Tibial nerve (tissue), 4 donors: ENCODE data around the gene ASMTL. TPM values are rescaled to one million over a fixed set of nuclear protein-coding genes. Genes with fewer than 3 reads are reported as not detected.

Experiments used
- DNase-seq, 2 donors: peaks; one replicate each; pipeline ENCODE4 v3.0.0-alpha.2; 2019; ENCODE audit warnings: low spot score in 2 of 2
- H3K27ac ChIP-seq, 4 donors: fragments of 200-600 bp; sonication (generic) in 3 of 4; one replicate each; pipeline ENCODE4 v1.5.1; 2017 to 2019; ENCODE audit warnings: mild to moderate bottlenecking in 1 of 4
- H3K27me3 ChIP-seq, 2 donors: fragments of 200-600 bp; sonication (generic) in 1 of 2; one replicate each; pipeline versions ENCODE4 v1.5.1 to v1.6.0; 2017 to 2019
- H3K36me3 ChIP-seq, 3 donors: fragments of 200-600 bp; sonication (generic); one replicate each; pipeline ENCODE4 v1.5.1; 2018 to 2019
- H3K4me1 ChIP-seq, 4 donors: fragments of 200-600 bp; sonication (generic) in 3 of 4; one replicate each; pipeline ENCODE4 v1.5.1; 2017 to 2019
- H3K4me3 ChIP-seq, 4 donors: fragments of 200-600 bp; sonication (generic) in 3 of 4; one replicate each; pipeline ENCODE4 v1.5.1; 2017 to 2019; ENCODE audit warnings: mild to moderate bottlenecking in 1 of 4, moderate library complexity in 1 of 4
- H3K9me3 ChIP-seq, 4 donors: fragments of 200-600 bp; sonication (generic) in 3 of 4; one replicate each; pipeline ENCODE4 v1.5.1; 2017 to 2019
- EP300 ChIP-seq, 2 donors: sonication (generic); formaldehyde crosslinking; IDR thresholded peaks; one replicate each; pipeline ENCODE4 v1.6.1; 2017; ENCODE audit warnings: antibody characterized with exemption in 2 of 2, mild to moderate bottlenecking in 1 of 2
- POLR2A ChIP-seq, 2 donors: fragments of 450-650 bp; IDR thresholded peaks; one replicate each; pipeline ENCODE4 v1.6.1; 2017; ENCODE audit warnings: antibody characterized with exemption in 2 of 2, mild to moderate bottlenecking in 2 of 2, moderate library complexity in 2 of 2
- WGBS, 2 donors: methylation state at CpG; one replicate each; pipeline ENCODE4 v1.1.5; 2018; 5-methylcytosine and 5-hydroxymethylcytosine counted together
- total RNA-seq, 4 donors: library from RNA; depleted of rRNA; stranded (reverse); fragments of >200 nt; gene quantifications; one replicate each; pipeline ENCODE4 v1.1.0, GENCODE V29; 2016
- TF ChIP-seq, protein P1 (sequence below), 5 experiments: fragments of 200-600 bp in 3 of 5; fragments of 450-650 bp in 2 of 5; sonication (generic) in 3 of 5; IDR thresholded peaks; one replicate each; pipeline ENCODE4 v1.5.1; 2016 to 2019; ENCODE audit warnings: antibody characterized with exemption in 5 of 5, mild to moderate bottlenecking in 3 of 5, moderate library complexity in 2 of 5

ASMTL gene
- total RNA-seq, 4 donors from 2014 or later = 25.1 to 47.2 (median 43.3) TPM

DNA sequence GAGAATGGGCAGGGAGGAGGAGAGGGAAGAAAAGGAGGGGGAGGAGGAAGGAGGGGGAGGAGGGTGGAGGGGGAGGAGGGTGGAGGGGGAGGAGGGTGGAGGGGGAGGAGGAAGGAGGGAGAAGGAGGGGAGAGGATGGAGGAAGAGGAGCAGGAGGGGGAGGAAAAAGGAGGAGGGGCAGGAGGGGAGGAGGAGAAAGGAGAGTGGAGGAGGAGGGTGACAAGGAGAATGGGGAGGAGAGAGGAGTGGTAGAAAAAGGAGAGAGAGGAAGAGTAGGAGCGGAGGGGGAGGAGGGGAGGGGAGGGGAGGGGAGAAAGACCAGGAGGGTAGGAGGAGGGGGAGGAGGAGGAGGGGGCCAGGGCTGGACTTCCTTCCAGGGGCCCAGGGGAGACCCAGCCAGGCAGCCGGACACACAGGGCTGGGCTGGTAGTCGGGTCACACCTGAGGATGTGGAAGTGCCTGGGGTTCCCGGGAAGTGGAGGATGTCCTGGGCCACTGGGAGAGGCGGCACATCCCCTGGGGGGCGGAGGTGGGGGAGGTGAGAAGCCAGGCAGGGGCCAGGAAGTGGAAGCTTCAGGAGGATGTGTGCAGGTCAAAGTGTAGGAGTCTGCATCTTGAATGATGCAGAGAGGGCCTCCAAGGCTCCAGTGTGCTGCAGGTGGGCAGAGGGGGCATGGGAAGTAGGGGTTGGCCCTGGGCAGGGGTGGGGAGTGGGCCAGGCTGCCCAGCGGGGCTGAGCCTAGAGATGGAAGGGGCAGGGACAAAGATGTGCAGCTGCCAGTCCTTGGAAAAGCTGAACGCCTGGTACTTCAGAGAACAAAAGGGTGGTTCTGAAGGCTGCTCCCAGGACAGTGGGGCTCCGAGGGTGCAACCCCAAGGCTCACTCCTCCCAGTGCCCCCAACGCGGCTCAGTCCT, 97.3 kb downstream of the ASMTL start:
- H3K27me3 ChIP-seq = no peaks in the 10 kb centered on the region
- WGBS, 2 donors = 23 to 25% methylated on average over 11 of the region's 11 CpGs
- H3K36me3 ChIP-seq = peaks cover 3 to 58% (median 7%) of the 10 kb centered on the region in 3 donors
- peaks cover 0 to 12% (median 0%) of the 10 kb centered on the region in 4 donors for H3K4me1 ChIP-seq
- no peak overlapping the region for H3K4me3 ChIP-seq
- peak overlapping the region in 3 of 4 donors; percentile 11 to 48 (median 46) for H3K27ac ChIP-seq
- no peak for DNase-seq
- peaks cover 0 to 17% (median 4%) of the 10 kb centered on the region in 4 donors for H3K9me3 ChIP-seq
- TF ChIP-seq EP300 (IDR thresholded peaks at IDR 0.05) = no peak
- TF ChIP-seq, protein P1, sequence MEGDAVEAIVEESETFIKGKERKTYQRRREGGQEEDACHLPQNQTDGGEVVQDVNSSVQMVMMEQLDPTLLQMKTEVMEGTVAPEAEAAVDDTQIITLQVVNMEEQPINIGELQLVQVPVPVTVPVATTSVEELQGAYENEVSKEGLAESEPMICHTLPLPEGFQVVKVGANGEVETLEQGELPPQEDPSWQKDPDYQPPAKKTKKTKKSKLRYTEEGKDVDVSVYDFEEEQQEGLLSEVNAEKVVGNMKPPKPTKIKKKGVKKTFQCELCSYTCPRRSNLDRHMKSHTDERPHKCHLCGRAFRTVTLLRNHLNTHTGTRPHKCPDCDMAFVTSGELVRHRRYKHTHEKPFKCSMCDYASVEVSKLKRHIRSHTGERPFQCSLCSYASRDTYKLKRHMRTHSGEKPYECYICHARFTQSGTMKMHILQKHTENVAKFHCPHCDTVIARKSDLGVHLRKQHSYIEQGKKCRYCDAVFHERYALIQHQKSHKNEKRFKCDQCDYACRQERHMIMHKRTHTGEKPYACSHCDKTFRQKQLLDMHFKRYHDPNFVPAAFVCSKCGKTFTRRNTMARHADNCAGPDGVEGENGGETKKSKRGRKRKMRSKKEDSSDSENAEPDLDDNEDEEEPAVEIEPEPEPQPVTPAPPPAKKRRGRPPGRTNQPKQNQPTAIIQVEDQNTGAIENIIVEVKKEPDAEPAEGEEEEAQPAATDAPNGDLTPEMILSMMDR (IDR thresholded peaks at IDR 0.05) = no peak
- TF ChIP-seq POLR2A (IDR thresholded peaks at IDR 0.05) = no peak

DNA sequence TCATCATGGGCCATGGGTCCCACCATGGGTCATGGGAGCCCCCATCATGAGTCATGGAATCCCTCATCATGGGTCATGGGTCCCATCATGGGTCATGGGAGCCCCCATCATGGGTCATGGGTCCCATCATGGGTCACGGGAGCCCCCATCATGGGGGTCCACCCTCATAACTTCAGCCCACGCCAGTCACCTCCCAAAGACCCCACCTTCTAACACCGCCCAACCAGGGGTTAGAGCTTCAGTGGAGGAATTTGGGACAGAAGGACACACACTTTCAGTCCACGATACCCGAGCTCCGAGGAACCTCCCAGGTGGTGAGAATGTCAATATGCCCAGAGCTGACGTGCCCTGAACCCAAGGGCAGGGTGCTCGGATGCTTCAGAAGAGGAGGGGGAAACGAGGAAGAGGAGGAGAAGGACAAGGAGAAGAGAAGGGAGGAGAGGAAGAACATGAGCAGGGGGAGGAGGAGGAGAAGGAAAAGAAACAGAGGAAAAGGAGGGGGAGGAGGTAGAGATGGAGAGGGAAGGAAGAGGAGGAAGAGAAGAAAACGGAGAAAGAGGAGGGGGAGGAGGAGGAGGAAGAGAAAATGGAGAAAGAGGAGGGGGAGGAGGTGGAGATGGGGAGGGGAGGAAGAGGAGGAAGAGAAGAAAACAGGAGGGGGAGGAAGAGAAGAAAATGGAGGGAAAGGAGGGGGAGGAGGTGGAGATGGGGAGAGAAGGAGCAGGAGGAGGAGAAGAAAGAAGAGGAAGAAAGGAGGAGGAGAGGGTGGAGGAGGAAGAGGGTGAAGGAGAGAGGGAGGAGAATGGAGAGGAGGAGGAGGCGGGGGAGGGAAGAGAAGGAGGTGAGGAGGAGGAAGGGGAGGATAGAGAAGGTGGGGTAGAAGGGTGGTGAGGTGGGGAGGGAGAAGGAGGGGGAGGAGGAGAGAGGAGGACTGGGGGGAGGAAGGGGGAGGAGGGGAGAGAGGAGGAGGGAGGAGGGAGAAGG, 98.4 kb downstream of the ASMTL start:
- Histone ChIP-seq H3K27me3 (no peaks in the 10 kb centered on the region), H3K36me3 (peaks cover 3 to 57% (median 7%) of the 10 kb centered on the region in 3 donors), H3K4me3 (no peak overlapping the region), H3K27ac (no peak overlapping the region), H3K9me3 (peaks cover 0 to 17% (median 4%) of the 10 kb centered on the region in 4 donors), H3K4me1 (peaks cover 0 to 12% (median 0%) of the 10 kb centered on the region in 4 donors)
- no peak for TF ChIP-seq EP300 (IDR thresholded peaks at IDR 0.05)
- TF ChIP-seq, protein P1 (IDR thresholded peaks at IDR 0.05) = no peak
- TF ChIP-seq POLR2A (IDR thresholded peaks at IDR 0.05) = no peak
- DNase-seq = no peak
- WGBS, 2 donors = 86 to 92% methylated on average over 11 of the region's 11 CpGs

Other genes starting within 250 kb of the ASMTL start
- gene CRLF2, start 240.3 kb downstream of the ASMTL start, total RNA-seq = 1 to 10 TPM in 1 of 4 donors, under 1 TPM in 2, not detected in 1; 0.44 to 3.1 (median 0.84) TPM
- gene CSF2RA, start 184.1 kb downstream of the ASMTL start, total RNA-seq = 10 to 100 TPM in 1 of 4 donors, 1 to 10 TPM in 3; 6.9 to 12.0 (median 9.2) TPM
- 10 to 100 TPM in 1 of 4 donors, 1 to 10 TPM in 3; 3.3 to 17.7 (median 6.3) TPM for gene IL3RA, start 116.1 kb downstream of the ASMTL start, total RNA-seq
- 100 to 1,000 TPM; 220 to 291 (median 250) TPM for gene SLC25A6, start 60.8 kb downstream of the ASMTL start, total RNA-seq
- gene P2RY8, start 84.3 kb upstream of the ASMTL start, total RNA-seq = 1 to 10 TPM in 3 of 4 donors, under 1 TPM in 1; 0.84 to 2.8 (median 1.2) TPM
- 100 to 1,000 TPM in 1 of 4 donors, 10 to 100 TPM in 3; 58.3 to 139 (median 72.6) TPM for gene AKAP17A, start 138.7 kb upstream of the ASMTL start, total RNA-seq
- 1 to 10 TPM in 1 of 4 donors, under 1 TPM in 1, not detected in 2; 0.63 to 4.7 TPM for gene ASMT, start 162.2 kb upstream of the ASMTL start, total RNA-seq